GM21515 (cell line): ENCODE data around the gene CBR3.
"Not testable (repeated sequence)": the region's sequence is repeated elsewhere in the genome, so short reads cannot be mapped to it uniquely, and the experiment has no call there.

Experiments
- ATAC-seq: cut with Tn5 transposase; IDR thresholded peaks from one replicate; pipeline ENCODE4 v1.9.1; 2021; ENCODE audit not compliant: unreplicated experiment

Gene CBR3

GRCh38 chr21:36117286-36117741 lies 17.6 kb upstream of the CBR3 start:
- ATAC-seq: no peak

GRCh38 chr21:36120304-36120888 lies 14.5 kb upstream of the CBR3 start:
- ATAC-seq: no peak

GRCh38 chr21:36122977-36123376 lies 11.9 kb upstream of the CBR3 start:
- ATAC-seq: no peak

- ATAC-seq: no peak
Measured at GRCh38 chr21:36124395-36124794, 10.5 kb upstream of the CBR3 start.

- ATAC-seq: no peak
Measured at GRCh38 chr21:36125512-36126207, 9.2 kb upstream of the CBR3 start.

DNA sequence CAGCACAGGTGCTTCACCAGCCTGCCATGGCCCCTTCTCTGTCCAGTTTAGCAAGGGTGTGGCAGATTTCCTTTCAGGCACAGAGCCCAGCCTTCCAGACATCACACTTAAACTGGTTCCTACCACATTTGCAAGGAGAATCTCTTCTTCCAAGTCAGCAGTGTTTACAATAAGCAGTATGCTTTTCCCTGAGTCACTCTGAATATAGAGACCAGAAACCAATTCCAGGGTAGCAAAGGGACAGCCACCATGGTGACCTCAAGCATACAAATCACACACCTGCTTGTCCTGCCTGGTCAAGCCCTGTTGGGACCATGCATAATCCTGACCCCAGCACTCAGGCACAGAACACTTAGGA lies 8.7 kb upstream of the CBR3 start:
- ATAC-seq: no peak

DNA sequence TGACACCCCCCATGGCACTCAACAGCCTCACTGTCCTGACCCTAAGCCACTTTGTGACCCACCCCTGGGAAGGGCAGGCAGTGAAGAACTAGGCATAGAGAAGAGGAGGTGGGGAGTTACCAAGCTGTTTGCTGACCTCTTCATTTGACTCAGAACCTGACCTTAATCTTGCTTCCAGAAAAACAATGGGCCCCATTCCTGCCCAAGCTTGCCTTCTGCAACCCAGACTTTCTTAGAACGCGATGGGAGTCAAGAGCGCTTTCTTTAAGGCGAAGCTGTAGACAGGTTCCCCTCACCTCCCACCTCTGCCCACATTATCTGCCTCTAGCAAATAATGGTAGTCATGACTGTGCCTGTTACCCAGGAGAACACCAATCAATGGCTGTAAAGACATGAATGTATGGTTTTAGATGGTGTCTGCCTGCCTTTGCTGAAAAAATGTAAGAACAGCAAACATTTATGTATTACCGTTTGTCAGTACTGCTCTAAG lies 8.2 kb upstream of the CBR3 start:
- ATAC-seq: no peak

DNA sequence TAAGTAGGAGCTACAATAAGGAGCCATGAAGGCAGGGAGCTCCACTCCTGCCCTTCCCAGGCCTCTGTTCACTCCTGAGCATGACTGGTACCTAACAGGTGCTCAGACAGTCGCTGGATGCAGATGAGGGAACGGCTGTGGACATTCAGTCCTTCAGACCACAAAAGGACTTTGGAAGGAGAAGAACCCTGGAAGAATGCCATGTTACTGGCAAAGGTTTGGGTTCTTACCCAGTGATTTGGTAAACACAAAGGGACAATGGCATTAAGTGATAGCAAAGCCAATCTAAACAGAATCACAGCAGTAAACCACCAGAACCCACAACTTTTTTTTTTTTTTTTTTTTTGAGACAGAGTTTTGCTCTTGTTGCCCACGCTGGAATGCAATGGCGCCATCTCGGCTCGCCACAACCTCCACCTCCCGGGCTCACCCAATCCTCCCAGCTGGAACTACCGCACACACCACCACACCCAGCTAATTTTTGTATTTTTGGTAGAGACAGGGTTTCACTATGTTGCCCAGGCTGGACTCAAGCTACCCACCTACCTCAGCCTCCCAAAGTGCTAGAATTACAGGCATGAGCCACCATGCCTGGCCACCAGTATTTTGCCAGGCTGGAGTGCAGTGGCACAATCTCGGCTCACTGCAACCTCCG lies 7.5 kb upstream of the CBR3 start:
- ATAC-seq: no peak

DNA sequence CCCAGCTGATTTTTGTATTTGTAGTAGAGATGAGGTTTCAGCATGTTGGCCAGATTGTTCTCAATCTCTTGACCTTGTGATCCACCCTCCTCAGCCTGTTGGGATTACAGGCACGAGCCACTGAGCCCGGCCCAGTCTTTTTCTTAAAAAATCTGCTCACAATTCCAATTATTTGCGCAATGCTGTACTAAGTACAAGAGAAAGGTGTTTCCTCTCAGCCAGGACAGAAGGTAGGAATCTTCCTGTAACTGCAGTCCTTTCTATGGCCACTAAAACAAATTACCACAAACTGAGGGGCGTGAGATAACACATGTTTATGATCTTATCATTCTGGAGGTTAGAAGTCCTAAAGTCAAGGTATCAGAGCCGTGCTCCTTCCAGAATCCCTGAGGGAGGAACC lies 6.9 kb upstream of the CBR3 start:
- no peak for ATAC-seq

DNA sequence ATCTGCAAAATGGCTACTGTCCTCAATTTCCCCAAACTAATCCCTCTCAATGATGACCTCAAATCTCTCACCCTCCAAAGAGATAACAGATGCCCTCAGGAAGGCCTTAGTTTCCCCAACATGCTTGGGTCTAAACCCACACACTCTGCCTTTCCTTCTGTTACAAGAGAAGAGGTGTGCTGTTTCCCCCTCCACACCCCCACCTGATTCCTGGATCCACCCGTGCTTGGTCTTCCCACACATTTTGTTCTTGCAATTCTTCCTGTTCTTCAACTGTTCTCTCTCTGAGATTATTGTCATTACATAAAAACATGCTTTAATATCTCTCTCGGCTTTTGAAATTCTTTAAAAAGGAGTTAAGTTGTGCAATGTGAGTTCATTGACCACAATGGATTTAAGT lies 5.7 kb upstream of the CBR3 start:
- ATAC-seq: no peak

DNA sequence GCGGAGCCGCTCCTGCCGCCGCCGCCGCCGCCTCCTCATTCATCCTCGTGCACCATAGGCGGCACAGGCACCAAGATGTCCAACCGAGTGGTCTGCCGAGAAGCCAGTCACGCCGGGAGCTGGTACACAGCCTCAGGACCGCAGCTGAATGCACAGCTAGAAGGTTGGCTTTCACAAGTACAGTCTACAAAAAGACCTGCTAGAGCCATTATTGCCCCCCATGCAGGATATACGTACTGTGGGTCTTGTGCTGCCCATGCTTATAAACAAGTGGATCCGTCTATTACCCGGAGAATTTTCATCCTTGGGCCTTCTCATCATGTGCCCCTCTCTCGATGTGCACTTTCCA lies 4.5 kb upstream of the CBR3 start:
- not testable (repeated sequence) for ATAC-seq

DNA sequence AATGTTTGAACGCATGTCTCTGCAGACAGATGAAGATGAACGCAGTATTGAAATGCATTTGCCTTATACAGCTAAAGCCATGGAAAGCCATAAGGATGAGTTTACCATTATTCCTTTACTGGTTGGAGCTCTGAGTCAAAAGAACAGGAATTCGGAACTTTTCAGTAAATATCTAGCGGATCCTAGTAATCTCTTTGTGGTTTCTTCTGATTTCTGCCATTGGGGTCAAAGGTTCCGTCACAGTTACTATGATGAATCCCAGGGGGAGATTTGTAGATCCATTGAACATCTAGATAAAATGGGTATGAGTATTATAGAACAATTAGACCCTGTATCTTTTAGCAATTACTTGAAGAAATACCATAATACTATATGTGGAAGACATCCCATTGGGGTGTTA lies 4.0 kb upstream of the CBR3 start:
- ATAC-seq: not testable (repeated sequence)

GRCh38 chr21:36132696-36133095 lies 2.2 kb upstream of the CBR3 start:
- ATAC-seq: no peak

- ATAC-seq: no peak
Measured at GRCh38 chr21:36135391-36136102, 668 bp downstream of the CBR3 start.

GRCh38 chr21:36139791-36140190 lies 4.9 kb downstream of the CBR3 start:
- ATAC-seq: not testable (repeated sequence)

- ATAC-seq: peak; percentile 91
Measured at GRCh38 chr21:36141513-36141925, 6.6 kb downstream of the CBR3 start.

- ATAC-seq: not testable (repeated sequence)
Measured at GRCh38 chr21:36144233-36144632, 9.4 kb downstream of the CBR3 start.

- no peak for ATAC-seq
Measured at GRCh38 chr21:36145259-36145658, 10.4 kb downstream of the CBR3 start.

GRCh38 chr21:36147911-36148310 lies 13.0 kb downstream of the CBR3 start:
- ATAC-seq: no peak

DNA sequence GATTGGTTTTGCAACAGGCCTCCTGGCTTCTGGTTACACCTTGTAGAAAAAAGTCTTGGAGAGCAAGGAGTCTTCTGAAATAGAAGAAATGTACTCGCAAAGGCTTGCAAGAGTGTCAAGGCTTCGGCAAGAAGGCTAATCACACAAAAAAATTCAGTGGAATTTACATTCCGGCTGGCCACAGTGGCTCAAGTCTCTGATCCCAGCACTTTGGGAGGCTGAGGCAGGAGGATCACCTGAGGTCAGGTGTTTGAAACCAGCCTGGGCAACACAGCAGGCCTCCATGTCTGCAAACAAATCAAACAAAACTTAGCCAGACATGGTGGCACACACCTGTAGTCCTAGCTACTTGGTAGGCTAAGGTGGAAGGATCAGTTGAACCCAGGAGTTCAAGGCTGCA lies 14.0 kb downstream of the CBR3 start:
- no peak for ATAC-seq

DNA sequence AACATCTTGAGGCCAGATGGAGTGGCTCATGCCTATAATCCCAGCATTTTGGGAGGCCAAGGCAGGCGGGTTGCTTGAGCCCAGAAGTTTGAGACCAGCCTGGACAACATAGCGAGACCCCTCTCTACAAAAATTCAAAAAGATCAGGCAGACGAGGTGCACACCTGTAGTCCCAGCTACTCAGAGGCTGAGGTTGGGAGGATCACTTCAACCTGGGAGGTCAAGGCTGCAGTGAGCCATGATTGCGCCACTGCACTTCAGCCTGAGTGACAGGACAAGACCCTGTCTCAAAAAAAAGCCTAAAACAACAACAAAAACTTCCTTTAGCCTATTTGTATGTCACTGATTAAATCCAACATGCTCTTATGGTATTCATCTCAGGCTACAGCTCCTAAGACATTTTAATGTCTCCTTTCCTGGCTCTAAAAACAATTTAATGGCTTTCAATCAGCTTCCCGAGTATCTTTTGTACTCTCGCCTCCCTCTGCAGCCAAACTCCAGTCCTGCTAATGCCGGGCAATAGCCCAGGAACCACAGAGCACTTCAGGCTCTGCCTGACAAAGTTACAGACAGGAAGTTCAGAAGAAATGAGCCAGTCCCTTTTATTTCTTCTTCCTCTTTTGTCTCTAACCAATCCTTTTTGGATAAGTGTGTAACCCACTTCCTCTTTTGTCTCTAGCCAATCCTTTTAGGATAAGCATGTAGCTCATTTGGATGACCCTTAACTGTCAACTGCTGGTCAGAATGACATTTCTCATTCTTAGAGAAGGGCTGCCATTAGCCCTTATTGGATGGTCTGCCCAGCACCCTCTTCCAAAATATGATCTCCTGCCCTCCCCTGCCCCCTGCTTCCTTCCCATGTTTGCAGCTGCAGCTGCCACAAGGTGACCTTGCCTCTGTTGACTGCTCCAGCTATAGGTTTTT lies 15.2 kb downstream of the CBR3 start:
- peak; percentile 51 for ATAC-seq
